ENCODE data around the gene ADGRD1.
A peak's percentile ranks its signal among the peaks of the same experiment; 100 is the strongest.

ADGRD1 gene

DNA sequence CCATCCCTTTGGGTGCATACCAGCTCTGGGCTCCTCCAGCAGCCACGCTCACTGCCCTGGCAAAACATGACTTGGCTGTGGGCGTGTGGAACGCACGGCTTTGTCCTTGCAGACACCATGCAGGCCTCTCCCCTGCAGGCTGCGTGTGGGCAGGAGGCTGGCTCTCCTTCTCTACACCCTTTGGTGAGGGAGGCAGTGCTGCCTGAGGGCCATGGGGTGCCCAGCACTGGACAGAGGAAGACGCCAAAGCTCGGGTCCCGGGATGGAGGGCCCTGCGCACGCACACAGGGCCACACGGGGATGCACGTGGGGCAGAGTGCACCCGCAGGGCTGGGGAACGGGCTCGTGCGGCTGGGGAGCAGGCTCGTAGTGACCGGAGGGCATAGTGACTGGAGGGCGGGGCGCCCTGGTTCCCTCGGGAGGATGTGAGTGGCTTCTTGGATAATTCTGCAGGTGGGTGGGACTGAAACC lies 89.7 kb downstream of the ADGRD1 start:
- no peak overlapping the region for H3K4me3 ChIP-seq (ENCODE audit: low read length)
- TF ChIP-seq ZNF274 (IDR thresholded peaks at IDR 0.05; ENCODE audit: low read depth, low read length), result no peak

DNA sequence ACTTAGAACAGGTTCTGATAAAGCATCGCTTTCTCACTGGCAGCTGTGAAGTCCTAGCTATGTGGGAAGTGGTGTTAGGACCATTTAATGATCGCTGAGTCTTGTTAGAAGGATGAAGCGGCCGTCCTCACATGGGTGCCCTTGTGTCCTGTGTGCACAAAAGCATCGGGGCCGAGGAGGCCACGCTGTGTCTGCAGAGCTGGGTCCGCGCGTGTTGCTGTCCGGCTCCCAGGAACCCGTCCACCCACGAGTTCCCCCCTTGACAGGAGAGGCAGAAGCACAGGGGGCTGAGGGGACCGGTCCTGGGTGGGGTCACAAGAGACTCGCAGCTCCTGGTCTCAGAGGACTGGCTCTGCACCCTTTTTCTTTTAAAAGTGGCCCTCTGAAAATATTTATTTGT lies 90.4 kb downstream of the ADGRD1 start:
- no peak for TF ChIP-seq ZNF274 (IDR thresholded peaks at IDR 0.05; ENCODE audit: low read depth, low read length)
- no peak overlapping the region; the same call in 1 of the 2 replicates for H3K4me3 ChIP-seq (ENCODE audit: low read length)

GRCh38 chr12:131044760-131045381 lies 91.2 kb downstream of the ADGRD1 start:
- TF ChIP-seq ZNF274 (IDR thresholded peaks at IDR 0.05; ENCODE audit: low read depth, low read length), result no peak
- H3K4me3 ChIP-seq (ENCODE audit: low read length), result peak overlapping the region; percentile 15; the same call in 1 of the 2 replicates

DNA sequence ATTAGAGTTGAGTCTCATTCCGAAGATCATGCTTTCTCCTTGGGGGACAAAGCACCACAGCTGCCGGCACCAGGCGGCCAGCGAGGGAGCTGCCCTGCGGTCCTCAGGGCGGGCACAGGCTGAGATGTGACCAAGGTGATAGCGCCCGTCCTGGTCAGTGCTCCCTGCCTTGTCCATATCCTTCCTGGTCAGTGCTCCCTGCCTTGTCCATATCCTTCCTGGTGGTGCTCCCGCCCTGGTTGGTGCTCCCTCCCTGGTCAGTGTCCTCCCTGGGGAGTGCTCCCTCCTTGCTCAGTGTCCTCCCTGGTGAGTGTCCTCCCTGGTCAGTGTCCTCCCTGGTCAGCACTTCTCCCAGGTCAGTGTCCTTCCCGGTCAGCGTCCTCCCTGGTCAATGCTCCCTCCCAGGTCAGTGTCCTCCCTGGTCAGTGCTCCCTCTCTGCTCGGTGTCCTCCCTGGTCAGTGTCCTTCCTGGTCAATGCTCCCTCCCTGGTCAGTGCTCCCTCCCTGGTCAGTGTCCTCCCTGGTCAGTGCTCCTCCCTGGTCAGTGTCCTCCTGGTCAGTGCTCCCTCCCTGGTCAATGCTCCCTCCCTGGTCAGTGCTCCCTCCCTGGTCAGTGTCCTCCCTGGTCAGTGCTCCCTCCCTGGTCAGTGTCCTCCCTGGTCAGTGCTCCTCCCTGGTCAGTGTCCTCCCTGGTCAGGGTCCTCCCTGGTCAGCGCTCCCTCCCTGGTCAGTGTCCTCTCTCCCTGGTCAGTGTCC lies 92.2 kb downstream of the ADGRD1 start:
- H3K4me3 ChIP-seq (ENCODE audit: low read length), result no peak overlapping the region
- no peak for TF ChIP-seq ZNF274 (IDR thresholded peaks at IDR 0.05; ENCODE audit: low read depth, low read length)

- H3K4me3 ChIP-seq (ENCODE audit: low read length), result no peak overlapping the region
- no peak for TF ChIP-seq ZNF274 (IDR thresholded peaks at IDR 0.05; ENCODE audit: low read depth, low read length)
Observed at GRCh38 chr12:131046813-131047788, 93.4 kb downstream of the ADGRD1 start.

- no peak overlapping the region for H3K4me3 ChIP-seq (ENCODE audit: low read length)
- TF ChIP-seq ZNF274 (IDR thresholded peaks at IDR 0.05; ENCODE audit: low read depth, low read length), result no peak
Observed at GRCh38 chr12:131047789-131048610, 94.3 kb downstream of the ADGRD1 start.

GRCh38 chr12:131048611-131048990 lies 94.9 kb downstream of the ADGRD1 start:
- no peak for TF ChIP-seq ZNF274 (IDR thresholded peaks at IDR 0.05; ENCODE audit: low read depth, low read length)
- H3K4me3 ChIP-seq (ENCODE audit: low read length), result no peak overlapping the region

GRCh38 chr12:131049002-131049401 lies 95.3 kb downstream of the ADGRD1 start:
- TF ChIP-seq ZNF274 (IDR thresholded peaks at IDR 0.05; ENCODE audit: low read depth, low read length), result no peak
- H3K4me3 ChIP-seq (ENCODE audit: low read length), result no peak overlapping the region

GRCh38 chr12:131049549-131050339 lies 96.0 kb downstream of the ADGRD1 start:
- TF ChIP-seq ZNF274 (IDR thresholded peaks at IDR 0.05; ENCODE audit: low read depth, low read length), result no peak

GRCh38 chr12:131050463-131051154 lies 96.9 kb downstream of the ADGRD1 start:
- TF ChIP-seq ZNF274 (IDR thresholded peaks at IDR 0.05; ENCODE audit: low read depth, low read length), result no peak
- H3K4me3 ChIP-seq (ENCODE audit: low read length), result no peak overlapping the region

More at GRCh38 chr12:131049549-131050339, 96.0 kb downstream of the ADGRD1 start:
- H3K4me3 ChIP-seq (ENCODE audit: low read length), result no peak overlapping the region

DNA sequence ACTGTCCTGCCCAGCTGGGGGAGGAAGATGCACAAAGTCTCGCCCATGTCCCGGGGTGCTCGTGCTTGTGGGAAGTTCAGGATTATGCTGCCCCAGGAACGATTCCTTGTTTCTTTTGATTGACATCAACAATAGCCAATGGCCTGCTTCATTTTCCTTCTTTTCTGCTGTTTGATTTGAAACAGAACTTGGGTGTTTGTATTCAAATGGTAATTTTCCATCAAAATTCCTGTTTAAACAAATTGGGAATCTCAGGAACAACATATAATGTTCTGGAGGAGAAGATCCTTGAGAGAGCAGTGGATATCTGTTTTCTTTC lies 97.4 kb downstream of the ADGRD1 start:
- H3K4me3 ChIP-seq (ENCODE audit: low read length), result no peak overlapping the region
- no peak for TF ChIP-seq ZNF274 (IDR thresholded peaks at IDR 0.05; ENCODE audit: low read depth, low read length)

DNA sequence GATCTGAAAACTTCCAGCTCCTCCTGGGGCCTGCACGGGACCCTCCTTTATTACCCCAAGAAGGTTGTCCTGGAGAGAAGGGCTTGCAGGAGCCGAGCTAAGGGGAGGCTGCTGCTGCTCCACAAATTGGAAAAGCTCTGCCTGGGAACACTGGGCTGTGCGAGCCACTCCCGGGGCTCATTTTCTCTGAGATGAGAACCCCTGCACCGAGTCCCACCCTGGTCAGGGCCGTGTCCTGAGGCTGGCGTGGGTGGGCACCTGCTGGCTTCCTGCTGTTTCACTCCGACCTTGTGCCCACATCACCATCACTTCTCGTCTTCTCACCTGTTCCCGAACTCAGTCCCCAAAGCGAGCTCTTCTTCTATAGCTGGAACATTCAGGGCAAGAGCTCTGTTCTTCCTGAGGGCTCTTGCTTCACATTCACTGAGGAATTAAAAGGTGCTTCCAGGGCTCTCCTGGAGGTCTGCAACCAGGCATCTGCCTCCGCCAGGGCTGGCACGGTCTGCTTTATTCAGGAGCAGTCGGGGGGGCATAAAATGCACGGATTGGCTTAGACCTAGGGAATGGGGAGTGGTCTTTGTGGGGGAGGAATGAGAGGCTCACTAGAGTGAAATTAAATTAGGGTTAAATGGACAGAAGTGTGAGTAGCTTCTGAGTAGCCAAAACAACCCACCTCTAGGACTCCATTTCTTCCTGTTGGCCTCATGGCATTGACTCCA lies 98.5 kb downstream of the ADGRD1 start:
- TF ChIP-seq ZNF274 (IDR thresholded peaks at IDR 0.05; ENCODE audit: low read depth, low read length), result no peak
- no peak overlapping the region for H3K4me3 ChIP-seq (ENCODE audit: low read length)
